ENCODE measurements around the gene MARCHF10.

MARCHF10 gene

DNA sequence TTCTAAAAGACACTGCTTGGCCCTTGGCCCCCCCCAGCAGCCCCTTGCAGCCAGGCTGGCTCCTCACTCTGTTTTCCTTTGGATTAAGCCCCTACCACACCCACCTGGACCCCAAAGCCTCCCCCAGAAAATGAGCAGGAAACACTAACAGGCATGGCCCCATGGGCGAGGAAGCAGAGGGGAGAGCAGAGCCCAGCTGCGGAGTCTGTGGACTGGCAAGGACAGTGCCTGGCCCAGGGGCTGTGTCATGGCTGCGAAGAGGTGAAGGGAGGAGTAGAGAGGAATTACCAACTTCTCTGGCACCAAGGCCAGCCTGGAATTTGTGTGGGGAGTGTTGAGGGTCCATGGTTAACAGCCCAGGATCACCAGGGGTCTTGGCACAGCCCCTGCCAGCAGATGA lies 133.3 kb downstream of the MARCHF10 start:
- TF ChIP-seq, protein P1, sequence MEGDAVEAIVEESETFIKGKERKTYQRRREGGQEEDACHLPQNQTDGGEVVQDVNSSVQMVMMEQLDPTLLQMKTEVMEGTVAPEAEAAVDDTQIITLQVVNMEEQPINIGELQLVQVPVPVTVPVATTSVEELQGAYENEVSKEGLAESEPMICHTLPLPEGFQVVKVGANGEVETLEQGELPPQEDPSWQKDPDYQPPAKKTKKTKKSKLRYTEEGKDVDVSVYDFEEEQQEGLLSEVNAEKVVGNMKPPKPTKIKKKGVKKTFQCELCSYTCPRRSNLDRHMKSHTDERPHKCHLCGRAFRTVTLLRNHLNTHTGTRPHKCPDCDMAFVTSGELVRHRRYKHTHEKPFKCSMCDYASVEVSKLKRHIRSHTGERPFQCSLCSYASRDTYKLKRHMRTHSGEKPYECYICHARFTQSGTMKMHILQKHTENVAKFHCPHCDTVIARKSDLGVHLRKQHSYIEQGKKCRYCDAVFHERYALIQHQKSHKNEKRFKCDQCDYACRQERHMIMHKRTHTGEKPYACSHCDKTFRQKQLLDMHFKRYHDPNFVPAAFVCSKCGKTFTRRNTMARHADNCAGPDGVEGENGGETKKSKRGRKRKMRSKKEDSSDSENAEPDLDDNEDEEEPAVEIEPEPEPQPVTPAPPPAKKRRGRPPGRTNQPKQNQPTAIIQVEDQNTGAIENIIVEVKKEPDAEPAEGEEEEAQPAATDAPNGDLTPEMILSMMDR (IDR thresholded peaks at IDR 0.05; ENCODE audit: low read depth, low read length, missing control alignments) = no peak
- H3K4me3 ChIP-seq (replicated peaks; ENCODE audit: low read depth, low read length) = no peak overlapping the region

DNA sequence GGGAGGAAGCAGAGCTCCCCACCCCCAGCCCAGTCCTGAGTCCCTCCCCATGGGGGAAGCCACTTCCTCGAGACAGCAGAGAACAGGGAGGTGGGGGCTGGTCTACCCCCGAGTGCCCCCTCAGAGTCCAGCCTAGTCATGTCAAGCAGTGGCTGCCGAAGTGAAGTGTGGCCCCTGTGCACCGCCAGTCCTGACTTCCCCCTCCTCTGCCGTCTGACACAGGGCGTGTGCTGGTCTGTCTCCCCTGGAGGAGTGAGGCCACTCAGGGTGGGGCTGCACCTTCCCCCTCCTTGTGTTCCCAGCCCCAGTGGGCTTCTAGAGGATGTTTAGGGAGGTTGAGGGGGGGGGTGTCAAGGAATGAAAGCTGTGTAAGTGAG lies 133.8 kb downstream of the MARCHF10 start:
- TF ChIP-seq, protein P1 (IDR thresholded peaks at IDR 0.05; ENCODE audit: low read depth, low read length, missing control alignments) = no peak
- no peak overlapping the region for H3K4me3 ChIP-seq (replicated peaks; ENCODE audit: low read depth, low read length)
- DNase-seq (ENCODE audit: extremely low read depth, low read depth) = no peak

More for the DNA sequence above, 133.3 kb downstream of the MARCHF10 start:
- DNase-seq (ENCODE audit: extremely low read depth, low read depth) = no peak

DNA sequence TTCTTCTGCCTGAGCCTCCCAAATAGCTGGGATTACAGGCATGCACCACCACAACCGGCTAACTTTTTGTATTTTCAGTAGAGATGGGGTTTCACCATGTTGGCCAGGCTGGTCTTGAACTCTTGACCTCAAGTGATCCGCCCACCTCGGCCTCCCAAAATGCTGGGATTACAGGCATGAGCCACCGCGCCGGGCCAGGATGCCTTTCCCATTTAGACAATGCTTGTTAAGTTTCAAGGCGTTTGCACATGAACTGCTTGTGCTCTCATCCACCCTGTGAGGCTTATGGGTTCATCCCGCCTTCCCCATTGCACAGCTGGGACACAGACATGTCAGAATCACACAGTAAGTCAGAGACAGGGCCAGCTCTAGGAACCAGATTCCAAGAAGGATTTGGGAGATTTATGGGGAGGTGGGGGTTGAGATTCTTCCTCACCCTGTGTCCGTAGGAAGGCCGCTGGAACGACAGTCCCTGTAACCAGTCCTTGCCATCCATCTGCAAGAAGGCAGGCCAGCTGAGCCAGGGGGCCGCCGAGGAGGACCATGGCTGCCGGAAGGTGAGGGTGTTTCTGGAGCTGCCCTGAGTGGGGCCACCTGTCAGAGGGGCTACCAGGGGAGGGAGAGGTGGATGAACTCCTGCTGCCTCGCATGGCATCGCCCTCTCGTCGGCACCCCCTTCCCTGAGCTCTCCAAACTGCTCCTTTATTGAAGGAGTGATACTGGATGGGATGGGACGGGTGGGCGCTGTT lies 134.3 kb downstream of the MARCHF10 start:
- no peak overlapping the region for H3K4me3 ChIP-seq (replicated peaks; ENCODE audit: low read depth, low read length)
- TF ChIP-seq, protein P1 (IDR thresholded peaks at IDR 0.05; ENCODE audit: low read depth, low read length, missing control alignments) = no peak
- no peak for DNase-seq (ENCODE audit: extremely low read depth, low read depth)

DNA sequence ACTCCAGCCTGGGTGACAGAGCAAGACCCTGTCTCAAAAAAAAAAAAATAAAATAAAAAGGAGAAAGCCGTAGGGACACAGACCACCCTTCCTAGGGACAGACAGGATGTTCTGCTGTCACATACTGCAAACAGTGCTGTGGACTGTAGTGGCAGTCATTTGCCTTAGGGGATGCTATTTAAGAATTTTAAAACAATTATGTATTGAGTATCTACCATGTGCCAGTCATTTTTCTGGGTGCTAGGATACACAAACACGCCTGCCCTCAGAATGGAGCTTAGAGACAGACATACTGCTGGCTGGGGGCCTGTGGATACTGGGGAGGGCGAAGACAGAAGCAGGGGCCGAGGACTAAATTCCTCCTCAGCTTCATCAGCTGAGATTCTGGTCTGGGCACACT lies 135.2 kb downstream of the MARCHF10 start:
- DNase-seq (ENCODE audit: extremely low read depth, low read depth) = no peak
- H3K4me3 ChIP-seq (replicated peaks; ENCODE audit: low read depth, low read length) = no peak overlapping the region
- TF ChIP-seq, protein P1 (IDR thresholded peaks at IDR 0.05; ENCODE audit: low read depth, low read length, missing control alignments) = no peak

DNA sequence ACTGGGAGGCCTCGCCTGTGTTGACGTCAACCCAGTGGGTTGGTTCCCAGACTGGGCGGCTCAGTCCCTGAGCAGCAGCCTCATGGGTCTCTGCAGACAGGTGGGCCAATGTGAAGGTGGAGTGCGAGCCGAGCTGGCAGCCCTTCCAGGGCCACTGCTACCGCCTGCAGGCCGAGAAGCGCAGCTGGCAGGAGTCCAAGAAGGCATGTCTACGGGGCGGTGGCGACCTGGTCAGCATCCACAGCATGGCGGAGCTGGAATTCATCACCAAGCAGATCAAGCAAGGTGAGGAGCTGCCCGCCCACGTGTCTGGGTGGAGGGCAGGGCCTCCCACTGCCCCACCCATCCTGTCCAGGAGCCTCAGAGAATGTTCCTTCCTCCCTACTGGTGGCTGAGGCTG lies 136.6 kb downstream of the MARCHF10 start:
- TF ChIP-seq, protein P1 (IDR thresholded peaks at IDR 0.05; ENCODE audit: low read depth, low read length, missing control alignments) = no peak
- H3K4me3 ChIP-seq (replicated peaks; ENCODE audit: low read depth, low read length) = no peak overlapping the region
- DNase-seq (ENCODE audit: extremely low read depth, low read depth) = no peak

DNA sequence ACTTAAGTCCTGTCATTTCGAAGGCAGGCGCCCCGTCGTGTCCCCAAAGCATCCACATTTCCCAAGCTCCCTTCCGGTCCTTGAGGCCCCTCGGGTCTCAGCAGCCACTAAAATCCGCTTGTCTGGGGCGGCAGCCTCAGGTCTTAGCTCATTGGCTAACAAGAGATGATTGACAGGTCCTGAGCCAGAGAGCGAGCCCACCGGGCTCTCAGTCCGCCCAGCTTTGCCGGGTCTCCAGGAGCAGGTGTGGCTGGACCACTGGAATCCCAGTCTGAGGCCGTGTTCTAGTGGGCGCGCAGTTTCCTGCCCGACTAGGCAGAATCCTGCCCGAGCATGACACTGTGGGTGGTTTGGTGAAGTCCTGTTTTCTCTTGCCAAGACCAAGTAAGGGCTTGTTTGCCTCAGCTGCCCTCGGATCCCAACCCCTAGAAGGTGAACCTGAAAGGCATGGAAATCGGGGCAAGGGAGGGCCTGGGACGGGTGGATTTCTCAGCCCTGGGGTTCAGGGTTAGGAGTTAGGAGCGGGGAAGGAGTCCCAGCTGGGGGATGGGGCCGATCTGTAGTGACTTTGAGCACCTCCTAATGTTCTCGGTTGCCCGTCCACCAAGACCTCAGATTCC lies 137.8 kb downstream of the MARCHF10 start:
- no peak overlapping the region for H3K4me3 ChIP-seq (replicated peaks; ENCODE audit: low read depth, low read length)
- TF ChIP-seq, protein P1 (IDR thresholded peaks at IDR 0.05; ENCODE audit: low read depth, low read length, missing control alignments) = no peak
- DNase-seq (ENCODE audit: extremely low read depth, low read depth) = no peak

Data from HFF-Myc (cell line).